H1 (cell line): ENCODE results near the gene SLC4A9.

ENCODE experiments used
- CBX5 ChIP-seq: fragments of 300-800, 300-1000 bp; sonication (generic); IDR thresholded peaks from 2 replicates; pipeline ENCODE4 v1.7.1; 2016; ENCODE audit warnings: antibody characterized with exemption, low read length, low read depth
- CBX8 ChIP-seq: fragments of 300-800, 300-1000 bp; sonication (generic); IDR thresholded peaks from 2 replicates; pipeline ENCODE4 v1.7.1; 2016; ENCODE audit warnings: low read depth, low read length, borderline replicate concordance
- CHD2 ChIP-seq: IDR thresholded peaks from 2 replicates; pipeline ENCODE4 v1.6.1; 2012; ENCODE audit warnings: low read length, improper control_type of control experiment
- EP300 ChIP-seq, 2 experiments: IDR thresholded peaks; 1 replicate in 1 of 2; 2 replicates in 1 of 2; pipeline ENCODE4 v1.6.1; 2011 to 2012; ENCODE audit warnings: low read depth in 2 of 2, low read length in 2 of 2, mild to moderate bottlenecking in 2 of 2, borderline replicate concordance in 1 of 2, inconsistent platforms in 1 of 2, moderate library complexity in 1 of 2
- POLR2A ChIP-seq, 2 experiments: IDR thresholded peaks; 1 replicate in 1 of 2; 2 replicates in 1 of 2; pipeline ENCODE4 v1.6.1; 2011; ENCODE audit warnings: low read depth in 2 of 2, low read length in 2 of 2, mild to moderate bottlenecking in 2 of 2; ENCODE audit errors: control extremely low read depth in 1 of 2
- SP1 ChIP-seq: IDR thresholded peaks from 2 replicates; pipeline ENCODE4 v1.6.1; 2011; ENCODE audit warnings: low read depth, low read length
- TF ChIP-seq, protein P1 (sequence below), 3 experiments: IDR thresholded peaks; 1 replicate in 2 of 3; 2 replicates in 1 of 3; pipeline versions ENCODE4 v1.5.1 to v1.6.1; 2011; ENCODE audit warnings: low read length in 3 of 3, mild to moderate bottlenecking in 3 of 3, inconsistent platforms in 2 of 3, low read depth in 1 of 3, moderate library complexity in 1 of 3; ENCODE audit not compliant: insufficient read depth in 1 of 3; ENCODE audit errors: control extremely low read depth in 1 of 3
- TF ChIP-seq, protein P2 (sequence below): IDR thresholded peaks from 2 replicates; pipeline ENCODE4 v1.6.1; 2011; ENCODE audit warnings: low read length, improper control_type of control experiment

- TF ChIP-seq, protein P1, sequence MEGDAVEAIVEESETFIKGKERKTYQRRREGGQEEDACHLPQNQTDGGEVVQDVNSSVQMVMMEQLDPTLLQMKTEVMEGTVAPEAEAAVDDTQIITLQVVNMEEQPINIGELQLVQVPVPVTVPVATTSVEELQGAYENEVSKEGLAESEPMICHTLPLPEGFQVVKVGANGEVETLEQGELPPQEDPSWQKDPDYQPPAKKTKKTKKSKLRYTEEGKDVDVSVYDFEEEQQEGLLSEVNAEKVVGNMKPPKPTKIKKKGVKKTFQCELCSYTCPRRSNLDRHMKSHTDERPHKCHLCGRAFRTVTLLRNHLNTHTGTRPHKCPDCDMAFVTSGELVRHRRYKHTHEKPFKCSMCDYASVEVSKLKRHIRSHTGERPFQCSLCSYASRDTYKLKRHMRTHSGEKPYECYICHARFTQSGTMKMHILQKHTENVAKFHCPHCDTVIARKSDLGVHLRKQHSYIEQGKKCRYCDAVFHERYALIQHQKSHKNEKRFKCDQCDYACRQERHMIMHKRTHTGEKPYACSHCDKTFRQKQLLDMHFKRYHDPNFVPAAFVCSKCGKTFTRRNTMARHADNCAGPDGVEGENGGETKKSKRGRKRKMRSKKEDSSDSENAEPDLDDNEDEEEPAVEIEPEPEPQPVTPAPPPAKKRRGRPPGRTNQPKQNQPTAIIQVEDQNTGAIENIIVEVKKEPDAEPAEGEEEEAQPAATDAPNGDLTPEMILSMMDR (IDR thresholded peaks at IDR 0.05; ENCODE audit: control extremely low read depth in 1 of 3, insufficient read depth in 1 of 3, low read depth in 1 of 3, low read length in 3 of 3): no peak
- TF ChIP-seq CBX8 (no peak), SP1 (no peak), POLR2A (IDR thresholded peaks at IDR 0.05; ENCODE audit: control extremely low read depth in 1 of 2, low read depth in 2 of 2, low read length in 2 of 2) (no peak), CHD2 (no peak), EP300 (IDR thresholded peaks at IDR 0.05; ENCODE audit: borderline replicate concordance in 1 of 2, low read depth in 2 of 2, low read length in 2 of 2) (no peak), CBX5 (no peak)
- TF ChIP-seq, protein P2, sequence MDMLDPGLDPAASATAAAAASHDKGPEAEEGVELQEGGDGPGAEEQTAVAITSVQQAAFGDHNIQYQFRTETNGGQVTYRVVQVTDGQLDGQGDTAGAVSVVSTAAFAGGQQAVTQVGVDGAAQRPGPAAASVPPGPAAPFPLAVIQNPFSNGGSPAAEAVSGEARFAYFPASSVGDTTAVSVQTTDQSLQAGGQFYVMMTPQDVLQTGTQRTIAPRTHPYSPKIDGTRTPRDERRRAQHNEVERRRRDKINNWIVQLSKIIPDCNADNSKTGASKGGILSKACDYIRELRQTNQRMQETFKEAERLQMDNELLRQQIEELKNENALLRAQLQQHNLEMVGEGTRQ: no peak
Measured at GRCh38 chr5:140348104-140348503, 11.9 kb upstream of the SLC4A9 start.
